Tibial nerve (tissue), 4 donors: ENCODE data around the gene TXNDC15. TPM values are rescaled to one million over a fixed set of nuclear protein-coding genes. Genes with fewer than 3 reads are reported as not detected.
A peak's percentile ranks its signal among the peaks of the same experiment; 100 is the strongest.

Source experiments
- DNase-seq, 2 donors: peaks; one replicate each; pipeline ENCODE4 v3.0.0-alpha.2; 2019; ENCODE audit warnings: low spot score in 2 of 2
- H3K27ac ChIP-seq, 4 donors: fragments of 200-600 bp; sonication (generic) in 3 of 4; one replicate each; pipeline ENCODE4 v1.5.1; 2017 to 2019; ENCODE audit warnings: mild to moderate bottlenecking in 1 of 4
- H3K27me3 ChIP-seq, 2 donors: fragments of 200-600 bp; sonication (generic) in 1 of 2; one replicate each; pipeline versions ENCODE4 v1.5.1 to v1.6.0; 2017 to 2019
- H3K36me3 ChIP-seq, 3 donors: fragments of 200-600 bp; sonication (generic); one replicate each; pipeline ENCODE4 v1.5.1; 2018 to 2019
- H3K4me1 ChIP-seq, 4 donors: fragments of 200-600 bp; sonication (generic) in 3 of 4; one replicate each; pipeline ENCODE4 v1.5.1; 2017 to 2019
- H3K4me3 ChIP-seq, 4 donors: fragments of 200-600 bp; sonication (generic) in 3 of 4; one replicate each; pipeline ENCODE4 v1.5.1; 2017 to 2019; ENCODE audit warnings: mild to moderate bottlenecking in 1 of 4, moderate library complexity in 1 of 4
- H3K9me3 ChIP-seq, 4 donors: fragments of 200-600 bp; sonication (generic) in 3 of 4; one replicate each; pipeline ENCODE4 v1.5.1; 2017 to 2019
- EP300 ChIP-seq, 2 donors: sonication (generic); formaldehyde crosslinking; IDR thresholded peaks; one replicate each; pipeline ENCODE4 v1.6.1; 2017; ENCODE audit warnings: antibody characterized with exemption in 2 of 2, mild to moderate bottlenecking in 1 of 2
- POLR2A ChIP-seq, 2 donors: fragments of 450-650 bp; IDR thresholded peaks; one replicate each; pipeline ENCODE4 v1.6.1; 2017; ENCODE audit warnings: antibody characterized with exemption in 2 of 2, mild to moderate bottlenecking in 2 of 2, moderate library complexity in 2 of 2
- WGBS, 2 donors: methylation state at CpG; one replicate each; pipeline ENCODE4 v1.1.5; 2018; 5-methylcytosine and 5-hydroxymethylcytosine counted together
- total RNA-seq, 4 donors: library from RNA; depleted of rRNA; stranded (reverse); fragments of >200 nt; gene quantifications; one replicate each; pipeline ENCODE4 v1.1.0, GENCODE V29; 2016
- TF ChIP-seq, protein P1 (sequence below), 5 experiments: fragments of 200-600 bp in 3 of 5; fragments of 450-650 bp in 2 of 5; sonication (generic) in 3 of 5; IDR thresholded peaks; one replicate each; pipeline ENCODE4 v1.5.1; 2016 to 2019; ENCODE audit warnings: antibody characterized with exemption in 5 of 5, mild to moderate bottlenecking in 3 of 5, moderate library complexity in 2 of 5

TXNDC15 gene
- total RNA-seq, 4 donors from 2014 or later, result 72.8 to 118 (median 84.8) TPM

- peaks cover 0 to 19% (median 0%) of the 10 kb centered on the region in 3 donors for H3K36me3 ChIP-seq
- H3K4me3 ChIP-seq, result no peak overlapping the region
- no peak overlapping the region for H3K27ac ChIP-seq
- no peaks in the 10 kb centered on the region for H3K27me3 ChIP-seq
- no peak for DNase-seq
- H3K9me3 ChIP-seq, result no peaks in the 10 kb centered on the region
- WGBS, 2 donors, result 76 to 80% methylated on average over 1 of the region's 1 CpG
- H3K4me1 ChIP-seq, result peaks cover 0 to 4% (median 0%) of the 10 kb centered on the region in 4 donors
- TF ChIP-seq EP300 (IDR thresholded peaks at IDR 0.05), result no peak
- TF ChIP-seq POLR2A (IDR thresholded peaks at IDR 0.05), result no peak
- TF ChIP-seq, protein P1, sequence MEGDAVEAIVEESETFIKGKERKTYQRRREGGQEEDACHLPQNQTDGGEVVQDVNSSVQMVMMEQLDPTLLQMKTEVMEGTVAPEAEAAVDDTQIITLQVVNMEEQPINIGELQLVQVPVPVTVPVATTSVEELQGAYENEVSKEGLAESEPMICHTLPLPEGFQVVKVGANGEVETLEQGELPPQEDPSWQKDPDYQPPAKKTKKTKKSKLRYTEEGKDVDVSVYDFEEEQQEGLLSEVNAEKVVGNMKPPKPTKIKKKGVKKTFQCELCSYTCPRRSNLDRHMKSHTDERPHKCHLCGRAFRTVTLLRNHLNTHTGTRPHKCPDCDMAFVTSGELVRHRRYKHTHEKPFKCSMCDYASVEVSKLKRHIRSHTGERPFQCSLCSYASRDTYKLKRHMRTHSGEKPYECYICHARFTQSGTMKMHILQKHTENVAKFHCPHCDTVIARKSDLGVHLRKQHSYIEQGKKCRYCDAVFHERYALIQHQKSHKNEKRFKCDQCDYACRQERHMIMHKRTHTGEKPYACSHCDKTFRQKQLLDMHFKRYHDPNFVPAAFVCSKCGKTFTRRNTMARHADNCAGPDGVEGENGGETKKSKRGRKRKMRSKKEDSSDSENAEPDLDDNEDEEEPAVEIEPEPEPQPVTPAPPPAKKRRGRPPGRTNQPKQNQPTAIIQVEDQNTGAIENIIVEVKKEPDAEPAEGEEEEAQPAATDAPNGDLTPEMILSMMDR (IDR thresholded peaks at IDR 0.05), result no peak
Observed at GRCh38 chr5:134939500-134939899, 65.3 kb downstream of the TXNDC15 start.

GRCh38 chr5:134943547-134943946, 69.4 kb downstream of the TXNDC15 start:
- TF ChIP-seq EP300 (IDR thresholded peaks at IDR 0.05) (no peak), POLR2A (IDR thresholded peaks at IDR 0.05) (no peak)
- TF ChIP-seq, protein P1 (IDR thresholded peaks at IDR 0.05), result no peak
- no peak for DNase-seq
- Histone ChIP-seq H3K27ac (no peak overlapping the region), H3K4me3 (no peak overlapping the region), H3K9me3 (no peaks in the 10 kb centered on the region), H3K4me1 (no peaks in the 10 kb centered on the region), H3K27me3 (no peaks in the 10 kb centered on the region), H3K36me3 (peaks cover 0 to 7% (median 0%) of the 10 kb centered on the region in 3 donors)
- WGBS, 2 donors, result 50 to 59% methylated on average over 1 of the region's 1 CpG

DNA sequence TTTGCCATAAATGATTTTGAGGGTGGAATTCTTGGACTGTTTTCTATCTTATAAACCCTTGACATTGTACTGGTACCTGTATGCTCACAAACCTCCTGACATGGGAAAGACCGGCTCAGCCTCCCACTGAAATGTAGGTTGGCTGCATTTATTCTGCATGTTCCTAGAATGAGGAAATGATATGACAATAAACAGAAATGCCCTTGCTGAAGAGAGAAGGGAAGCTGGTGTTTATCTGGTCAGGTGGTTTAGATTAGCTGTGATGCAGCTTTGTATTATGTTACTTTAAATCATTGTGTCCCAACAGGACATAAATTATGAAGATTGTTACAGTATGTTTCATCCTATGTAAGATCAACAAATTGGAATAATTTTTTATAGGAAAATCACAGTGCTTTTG, 70.5 kb downstream of the TXNDC15 start:
- Histone ChIP-seq H3K9me3 (no peaks in the 10 kb centered on the region), H3K36me3 (peaks cover 0 to 6% (median 0%) of the 10 kb centered on the region in 3 donors), H3K27me3 (no peaks in the 10 kb centered on the region), H3K27ac (no peak overlapping the region), H3K4me1 (no peaks in the 10 kb centered on the region), H3K4me3 (no peak overlapping the region)
- DNase-seq, result no peak
- TF ChIP-seq EP300 (IDR thresholded peaks at IDR 0.05) (no peak), POLR2A (IDR thresholded peaks at IDR 0.05) (no peak)
- TF ChIP-seq, protein P1 (IDR thresholded peaks at IDR 0.05), result no peak
- 43 to 63% methylated on average over 1 of the region's 1 CpG for WGBS, 2 donors

DNA sequence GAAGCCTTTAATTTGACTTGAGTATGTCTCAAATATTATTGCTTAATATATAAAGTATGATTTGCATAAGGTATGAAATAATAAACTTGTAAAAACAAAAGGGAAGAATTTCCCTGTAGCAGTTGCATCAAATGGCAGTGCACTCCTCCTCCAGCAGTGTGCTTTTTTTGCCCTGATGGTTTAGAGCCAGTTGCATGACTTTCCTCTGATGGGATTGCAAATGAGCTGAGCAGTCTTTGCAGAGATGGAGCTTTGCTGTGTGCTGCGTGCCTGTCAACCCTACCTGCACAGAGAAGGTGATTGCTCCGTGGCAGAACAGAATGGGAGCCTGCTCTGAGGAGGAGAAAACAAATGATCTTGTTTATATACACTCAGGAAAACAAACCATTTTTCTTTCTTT, 70.9 kb downstream of the TXNDC15 start:
- no peak for DNase-seq
- 57 to 81% methylated on average over 2 of the region's 2 CpGs for WGBS, 2 donors
- Histone ChIP-seq H3K27me3 (no peaks in the 10 kb centered on the region), H3K9me3 (no peaks in the 10 kb centered on the region), H3K4me3 (no peak overlapping the region), H3K4me1 (no peaks in the 10 kb centered on the region), H3K27ac (no peak overlapping the region), H3K36me3 (peaks cover 0 to 2% (median 0%) of the 10 kb centered on the region in 3 donors)
- TF ChIP-seq EP300 (IDR thresholded peaks at IDR 0.05) (no peak), POLR2A (IDR thresholded peaks at IDR 0.05) (no peak)
- TF ChIP-seq, protein P1 (IDR thresholded peaks at IDR 0.05), result no peak

DNA sequence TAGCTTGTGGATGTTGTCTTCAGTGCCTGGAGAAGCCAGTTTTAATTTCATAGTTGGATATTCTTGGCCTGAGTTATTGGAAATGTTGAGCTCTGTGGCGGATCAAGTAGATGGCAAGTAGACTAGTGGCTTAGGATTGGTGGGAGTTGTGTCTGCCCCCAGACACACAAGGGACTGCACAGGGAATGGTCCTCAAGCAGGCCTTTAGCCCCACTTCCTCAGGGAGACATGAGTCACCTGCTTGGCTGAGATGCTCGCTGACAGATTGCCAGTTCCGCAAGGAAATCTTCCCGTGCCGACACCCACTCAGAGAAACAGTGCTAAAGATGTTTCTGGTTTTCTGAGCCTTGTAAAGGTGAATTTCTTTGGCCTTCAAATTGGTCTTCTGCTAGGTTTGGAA, 74.7 kb downstream of the TXNDC15 start:
- Histone ChIP-seq H3K36me3 (peaks cover 0 to 2% (median 0%) of the 10 kb centered on the region in 3 donors), H3K27me3 (no peaks in the 10 kb centered on the region), H3K9me3 (peaks cover 0 to 3% (median 0%) of the 10 kb centered on the region in 4 donors), H3K27ac (no peak overlapping the region), H3K4me3 (no peak overlapping the region), H3K4me1 (no peaks in the 10 kb centered on the region)
- TF ChIP-seq POLR2A (IDR thresholded peaks at IDR 0.05) (no peak), EP300 (IDR thresholded peaks at IDR 0.05) (no peak)
- TF ChIP-seq, protein P1 (IDR thresholded peaks at IDR 0.05), result no peak
- 86 to 88% methylated on average over 5 of the region's 5 CpGs for WGBS, 2 donors
- DNase-seq, result peak in 1 of 2 donors; percentile 12
